ENCODE results near the gene ATF3. TPM values are rescaled to one million over a fixed set of nuclear protein-coding genes. Genes with fewer than 3 reads are reported as not detected.

The ATF3 gene
- total and polyA plus RNA-seq, 2 donors (not counting 1 experiment from before 2014, with no cell fraction given), result 33.8 to 35.7 TPM

DNA sequence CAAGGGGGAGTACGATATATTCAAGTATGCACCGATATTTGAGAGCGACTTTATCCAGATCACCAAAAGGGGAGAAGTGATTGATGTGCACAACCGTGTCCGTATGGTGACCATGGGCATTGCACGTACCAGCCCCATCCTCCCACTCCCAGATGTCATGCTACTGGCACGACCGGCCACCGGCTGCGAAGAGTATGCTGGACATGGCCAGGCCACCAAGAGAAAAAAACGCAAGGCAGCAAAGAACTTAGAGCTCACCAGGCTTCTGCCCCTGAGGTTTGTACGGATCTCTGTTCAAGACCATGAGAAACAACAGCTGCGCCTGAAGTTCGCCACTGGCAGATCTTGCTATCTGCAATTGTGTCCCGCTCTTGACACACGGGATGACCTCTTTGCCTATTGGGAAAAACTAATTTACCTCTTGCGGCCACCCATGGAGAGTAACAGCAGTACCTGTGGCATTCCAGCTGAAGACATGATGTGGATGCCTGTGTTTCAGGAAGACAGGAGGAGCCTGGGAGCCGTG, 16.5 kb downstream of the ATF3 start:
- no peak overlapping the region for H3K27ac ChIP-seq (ENCODE audit: insufficient read depth, low read length)
- no peaks in the 10 kb centered on the region for H3K9me3 ChIP-seq (ENCODE audit: control insufficient read depth, insufficient read depth, low read depth, low read length)
- H3K4me1 ChIP-seq (ENCODE audit: control insufficient read depth, extremely low read depth, insufficient read depth, low read length), result no peaks in the 10 kb centered on the region
- H3K9ac ChIP-seq (ENCODE audit: insufficient read depth, low read length), result no peak overlapping the region
- no peaks in the 10 kb centered on the region for H3K79me2 ChIP-seq (ENCODE audit: control insufficient read depth, insufficient read depth, low read length)
- H4K20me1 ChIP-seq (ENCODE audit: control insufficient read depth, extremely low read depth, insufficient read depth, low read length), result no peaks in the 10 kb centered on the region
- H3K36me3 ChIP-seq (ENCODE audit: control insufficient read depth, insufficient read depth, low read length), result no peaks in the 10 kb centered on the region
- no peak for TF ChIP-seq CTCF (conservative IDR thresholded peaks at IDR 0.05 in 1 of 2, IDR thresholded peaks at IDR 0.05 in 1 of 2; ENCODE audit: low read depth in 1 of 2, low read length in 2 of 2)
- TF ChIP-seq EZH2 (IDR thresholded peaks at IDR 0.05; ENCODE audit: low read length, missing control alignments), result no peak
- no peak for DNase-seq (ENCODE audit: low read depth in 2 of 2)
- no peak overlapping the region for H2AFZ ChIP-seq (ENCODE audit: low read length)
- H3K4me2 ChIP-seq (ENCODE audit: extremely low read depth, insufficient read depth, low read length), result no peak overlapping the region
- no peak overlapping the region for H3K4me3 ChIP-seq (replicated peaks in 1 of 4; ENCODE audit: control extremely low read depth in 1 of 4, insufficient read depth in 1 of 4, low read depth in 3 of 4, low read length in 4 of 4)
- peaks cover 11% of the 10 kb centered on the region for H3K27me3 ChIP-seq (ENCODE audit: control insufficient read depth, insufficient read depth, low read length)

- Histone ChIP-seq H3K4me3 (replicated peaks in 1 of 4; ENCODE audit: control extremely low read depth in 1 of 4, insufficient read depth in 1 of 4, low read depth in 3 of 4, low read length in 4 of 4) (no peak overlapping the region), H3K4me1 (ENCODE audit: control insufficient read depth, extremely low read depth, insufficient read depth, low read length) (no peaks in the 10 kb centered on the region), H2AFZ (ENCODE audit: low read length) (no peak overlapping the region), H3K9ac (ENCODE audit: insufficient read depth, low read length) (no peak overlapping the region), H3K36me3 (ENCODE audit: control insufficient read depth, insufficient read depth, low read length) (no peaks in the 10 kb centered on the region), H4K20me1 (ENCODE audit: control insufficient read depth, extremely low read depth, insufficient read depth, low read length) (no peaks in the 10 kb centered on the region), H3K27ac (ENCODE audit: insufficient read depth, low read length) (no peak overlapping the region), H3K4me2 (ENCODE audit: extremely low read depth, insufficient read depth, low read length) (no peak overlapping the region), H3K27me3 (ENCODE audit: control insufficient read depth, insufficient read depth, low read length) (peaks cover 11% of the 10 kb centered on the region), H3K79me2 (ENCODE audit: control insufficient read depth, insufficient read depth, low read length) (no peaks in the 10 kb centered on the region), H3K9me3 (ENCODE audit: control insufficient read depth, insufficient read depth, low read depth, low read length) (no peaks in the 10 kb centered on the region)
- TF ChIP-seq CTCF (conservative IDR thresholded peaks at IDR 0.05 in 1 of 2, IDR thresholded peaks at IDR 0.05 in 1 of 2; ENCODE audit: low read depth in 1 of 2, low read length in 2 of 2) (no peak), EZH2 (IDR thresholded peaks at IDR 0.05; ENCODE audit: low read length, missing control alignments) (no peak)
- DNase-seq (ENCODE audit: low read depth in 2 of 2), result no peak
Measured at GRCh38 chr1:212625781-212626450, 17.4 kb downstream of the ATF3 start.

DNA sequence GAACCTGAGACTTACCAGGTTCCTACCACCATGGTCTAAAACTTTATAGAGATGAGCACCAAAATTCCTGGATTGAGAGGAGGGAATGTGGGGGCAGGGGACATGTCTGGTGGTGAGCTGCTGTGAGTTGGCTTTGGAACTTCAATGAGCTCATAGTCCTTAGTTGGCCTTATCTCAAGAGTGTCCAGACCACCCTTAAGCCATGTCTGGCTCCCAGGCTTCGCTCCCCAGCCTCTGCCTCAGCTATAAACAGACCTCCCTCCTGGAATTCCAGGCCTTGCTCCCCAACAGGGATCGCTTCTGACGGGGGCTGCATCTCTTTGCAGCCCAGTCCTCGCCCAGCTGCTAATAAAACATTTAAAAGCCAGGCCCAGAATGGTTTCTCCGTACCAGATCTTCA, 19.5 kb downstream of the ATF3 start:
- DNase-seq (ENCODE audit: low read depth in 2 of 2), result no peak
- Histone ChIP-seq H3K79me2 (ENCODE audit: control insufficient read depth, insufficient read depth, low read length) (no peaks in the 10 kb centered on the region), H2AFZ (ENCODE audit: low read length) (no peak overlapping the region), H3K9ac (ENCODE audit: insufficient read depth, low read length) (no peak overlapping the region), H3K4me3 (replicated peaks in 1 of 4; ENCODE audit: control extremely low read depth in 1 of 4, insufficient read depth in 1 of 4, low read depth in 3 of 4, low read length in 4 of 4) (no peak overlapping the region), H3K27me3 (ENCODE audit: control insufficient read depth, insufficient read depth, low read length) (peaks cover 11% of the 10 kb centered on the region), H3K4me2 (ENCODE audit: extremely low read depth, insufficient read depth, low read length) (no peak overlapping the region), H4K20me1 (ENCODE audit: control insufficient read depth, extremely low read depth, insufficient read depth, low read length) (no peaks in the 10 kb centered on the region), H3K27ac (ENCODE audit: insufficient read depth, low read length) (no peak overlapping the region), H3K4me1 (ENCODE audit: control insufficient read depth, extremely low read depth, insufficient read depth, low read length) (no peaks in the 10 kb centered on the region), H3K36me3 (ENCODE audit: control insufficient read depth, insufficient read depth, low read length) (no peaks in the 10 kb centered on the region), H3K9me3 (ENCODE audit: control insufficient read depth, insufficient read depth, low read depth, low read length) (no peaks in the 10 kb centered on the region)
- TF ChIP-seq CTCF (conservative IDR thresholded peaks at IDR 0.05 in 1 of 2, IDR thresholded peaks at IDR 0.05 in 1 of 2; ENCODE audit: low read depth in 1 of 2, low read length in 2 of 2) (no peak), EZH2 (IDR thresholded peaks at IDR 0.05; ENCODE audit: low read length, missing control alignments) (no peak)
